GM21515 (cell line): ENCODE results near the gene KRCC1.
A peak's percentile ranks its signal among the peaks of the same experiment; 100 is the strongest.

ENCODE experiments used
- ATAC-seq: cut with Tn5 transposase; IDR thresholded peaks from one replicate; pipeline ENCODE4 v1.9.1; 2021; ENCODE audit not compliant: unreplicated experiment

Gene KRCC1

GRCh38 chr2:88055371-88056128, at the start of gene KRCC1:
Gene KRCC1, minus strand, starts transcription at chr2:88055783. Its CDS starts 27,220 bp downstream, at chr2:88028563.
- peak; percentile 97 for ATAC-seq

- no peak for ATAC-seq
These were observed 44.9 kb upstream of the KRCC1 start for GRCh38 chr2:88100489-88100858.

GRCh38 chr2:88099798-88100488, 44.4 kb upstream of the KRCC1 start:
- no peak for ATAC-seq

DNA sequence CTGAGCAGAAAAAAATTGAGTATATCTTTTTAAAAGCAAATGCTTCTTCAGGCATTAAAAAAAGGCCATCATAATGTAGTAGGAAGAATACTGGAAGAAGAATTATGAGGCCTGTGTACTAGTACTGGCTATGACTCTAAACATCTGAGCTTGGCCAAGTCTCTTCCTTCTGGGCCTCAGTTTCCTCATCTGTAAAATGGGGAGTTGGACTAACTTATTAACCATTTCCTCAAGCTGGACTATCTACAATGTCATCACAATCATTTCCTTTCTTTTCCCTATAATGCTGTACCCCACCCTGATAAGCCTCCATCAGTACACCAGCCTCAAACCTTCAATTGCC, 42.9 kb upstream of the KRCC1 start:
- no peak for ATAC-seq

- ATAC-seq: no peak
These were observed 42.4 kb upstream of the KRCC1 start for GRCh38 chr2:88097891-88098557.

DNA sequence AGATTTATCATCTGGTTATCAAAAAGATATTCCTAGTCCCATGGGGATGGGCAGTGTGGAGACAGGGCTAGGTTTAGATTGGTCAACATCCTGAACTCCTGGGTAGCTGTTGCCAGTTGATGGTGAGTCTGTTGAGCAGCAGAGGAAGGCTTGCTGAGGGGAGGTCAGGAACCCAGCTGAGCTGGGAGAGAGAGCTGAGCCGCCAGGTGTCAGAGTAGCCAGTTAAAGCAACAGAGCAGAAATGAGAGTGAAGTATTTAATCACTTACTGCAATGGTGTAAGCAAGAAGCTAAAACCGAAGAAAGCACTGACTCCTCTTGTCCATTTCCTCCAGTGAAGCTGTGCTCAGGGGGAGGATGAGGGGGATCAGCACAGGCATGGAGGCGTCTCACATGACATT, 41.6 kb upstream of the KRCC1 start:
- no peak for ATAC-seq

DNA sequence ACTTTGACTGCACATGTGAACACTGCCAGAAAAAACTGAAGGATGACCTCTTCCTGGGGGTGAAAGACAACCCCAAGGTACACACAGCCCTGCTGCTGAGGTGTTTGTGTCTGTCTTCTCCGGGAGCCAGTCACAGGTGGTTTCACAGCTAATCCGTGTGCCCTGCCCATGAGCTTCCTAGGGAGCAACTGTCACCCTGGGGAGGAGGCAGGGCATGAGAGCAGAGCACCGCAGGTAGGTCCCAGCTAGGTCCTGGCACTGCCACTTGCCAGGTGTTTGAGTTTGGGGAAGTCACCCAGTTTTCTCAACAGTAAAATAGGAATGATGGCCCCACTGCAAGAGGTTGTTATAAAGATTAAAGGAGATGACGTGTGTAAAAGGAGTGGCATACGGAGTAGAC, 41.1 kb upstream of the KRCC1 start:
- ATAC-seq: no peak

GRCh38 chr2:88095022-88095421, 39.4 kb upstream of the KRCC1 start:
- ATAC-seq: no peak

DNA sequence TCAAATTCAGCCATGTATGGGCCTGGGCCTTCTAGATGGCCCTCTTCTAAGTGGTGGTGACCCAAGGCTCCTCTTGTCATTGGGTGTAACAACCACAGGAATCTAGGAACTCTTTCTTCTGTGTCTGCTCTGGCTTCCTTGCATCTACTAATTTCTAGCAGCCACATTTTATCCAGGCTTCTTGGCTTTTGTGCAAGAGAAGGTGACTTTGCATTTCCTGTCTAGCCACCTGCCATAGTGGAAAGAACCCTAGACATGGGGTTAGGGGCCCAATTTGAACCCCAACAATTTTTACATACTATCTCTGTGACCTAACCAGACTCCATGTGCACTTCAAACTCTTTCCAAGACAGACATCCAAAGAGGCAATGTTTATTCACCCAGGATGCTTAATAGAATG, 37.2 kb upstream of the KRCC1 start:
- no peak for ATAC-seq

DNA sequence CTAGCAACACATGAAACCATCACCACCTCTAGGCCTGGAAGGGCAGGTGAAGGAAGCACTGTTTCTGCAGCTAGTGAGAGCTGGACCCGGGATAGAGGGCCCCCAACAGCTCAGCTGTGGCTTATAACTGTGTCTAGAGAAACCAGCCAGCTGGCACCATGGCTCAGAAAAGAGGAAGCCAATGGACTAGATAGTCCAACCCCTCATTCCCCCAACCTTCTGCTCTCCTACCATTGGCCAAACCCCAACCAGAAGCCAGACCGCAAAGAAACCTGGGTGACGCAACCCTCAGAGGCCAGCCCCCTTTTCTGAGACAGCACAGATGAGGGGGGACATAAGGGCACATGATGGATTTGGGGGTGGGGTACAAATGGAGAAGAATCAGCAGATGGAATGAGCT, 36.4 kb upstream of the KRCC1 start:
- no peak for ATAC-seq

- no peak for ATAC-seq
These were observed 35.1 kb upstream of the KRCC1 start for GRCh38 chr2:88090446-88091283.

DNA sequence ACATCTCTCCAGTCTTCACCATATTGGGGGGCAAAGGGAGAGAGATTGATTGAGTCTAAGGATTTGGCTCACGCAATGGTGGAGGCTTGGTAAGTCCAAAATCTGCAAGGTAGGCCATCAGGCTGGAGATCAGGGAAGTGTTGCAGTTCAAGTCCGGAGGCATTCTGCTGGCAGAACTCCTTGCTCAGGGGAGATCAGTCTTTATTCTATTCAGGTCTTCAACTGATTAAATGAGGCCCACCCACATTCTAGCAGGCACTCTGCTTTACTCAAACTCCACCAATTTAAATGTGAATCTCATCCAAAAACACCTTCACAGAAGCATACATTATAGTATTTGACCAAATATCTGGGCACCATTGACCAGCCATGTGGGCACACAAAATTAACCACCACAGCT, 33.4 kb upstream of the KRCC1 start:
- no peak for ATAC-seq

DNA sequence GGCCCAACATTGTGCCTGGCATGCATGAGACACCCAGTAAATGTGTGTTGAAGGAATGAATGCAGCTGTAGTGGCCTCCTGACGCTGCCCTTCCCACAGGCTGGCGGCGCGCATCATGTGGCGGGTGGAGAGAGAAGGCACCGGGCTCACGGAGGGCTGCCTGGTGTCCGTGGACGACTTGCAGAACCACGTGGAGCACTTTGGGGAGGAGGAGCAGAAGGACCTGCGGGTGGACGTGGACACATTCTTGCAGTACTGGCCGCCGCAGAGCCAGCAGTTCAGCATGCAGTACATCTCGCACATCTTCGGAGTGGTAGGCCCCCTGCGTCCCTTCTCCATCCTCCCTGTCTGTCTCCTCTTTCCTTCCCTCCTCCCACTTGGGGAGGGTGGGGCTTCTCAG, 32.2 kb upstream of the KRCC1 start:
- ATAC-seq: no peak

GRCh38 chr2:88087073-88087472, 31.5 kb upstream of the KRCC1 start:
- no peak for ATAC-seq

DNA sequence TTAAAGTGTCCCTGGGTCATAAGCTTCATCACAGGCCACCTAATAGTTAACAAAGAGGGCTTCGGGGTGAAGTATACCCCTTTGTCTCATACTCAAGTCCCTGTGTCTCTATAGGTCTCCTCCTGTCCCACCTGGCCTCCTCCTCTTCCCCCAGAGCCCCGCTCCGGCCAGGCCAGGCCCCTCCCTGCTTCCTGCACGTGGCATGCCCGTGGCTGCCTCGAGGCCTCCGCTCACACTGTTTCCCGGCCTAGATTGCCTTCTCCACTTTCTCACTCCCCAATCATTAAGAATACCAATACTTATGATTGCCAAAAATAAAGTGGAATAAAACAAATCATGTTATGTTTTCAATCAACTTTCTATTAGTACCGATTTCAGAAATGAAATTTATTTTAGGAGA, 30.8 kb upstream of the KRCC1 start:
- ATAC-seq: no peak

DNA sequence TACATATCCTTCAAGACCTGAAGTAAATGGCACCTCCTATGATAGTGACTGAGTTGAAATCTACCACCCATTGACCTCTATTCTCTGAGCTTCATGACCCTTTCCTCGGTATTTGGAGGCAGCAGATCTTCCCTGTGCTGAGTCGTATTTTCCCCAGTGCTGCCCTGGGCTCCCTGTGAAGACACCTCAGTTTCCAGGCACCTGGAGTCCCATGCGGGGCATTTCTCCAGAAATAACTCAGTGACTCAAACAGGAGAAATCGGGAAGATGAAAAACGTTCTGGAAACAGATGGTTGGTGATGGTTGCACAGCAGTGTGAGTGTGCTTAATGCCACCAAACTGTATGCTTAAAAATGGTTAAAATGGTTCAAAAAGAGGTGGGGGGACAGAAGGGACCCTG, 30.0 kb upstream of the KRCC1 start:
- no peak for ATAC-seq

DNA sequence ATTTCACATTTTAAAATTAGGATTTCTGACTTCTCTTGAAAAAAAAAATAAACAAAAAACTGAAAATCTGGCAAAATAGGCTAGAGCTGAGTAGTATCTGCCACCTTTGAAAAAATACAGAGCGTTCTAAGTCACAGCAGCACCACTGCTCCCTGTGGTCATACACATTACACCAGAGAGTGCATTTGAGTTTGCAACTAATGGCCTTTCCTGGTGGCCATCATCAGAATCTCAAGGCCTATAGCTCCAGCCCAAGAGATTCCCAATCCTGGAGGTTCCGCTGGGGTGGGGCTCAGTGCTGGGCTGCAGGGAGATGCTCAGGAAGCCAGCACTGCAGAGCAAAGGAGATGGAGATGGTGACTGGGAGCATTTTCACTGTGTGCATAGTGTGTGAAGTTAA, 29.5 kb upstream of the KRCC1 start:
- ATAC-seq: no peak

- no peak for ATAC-seq
These were observed 27.2 kb upstream of the KRCC1 start for GRCh38 chr2:88082781-88083180.

GRCh38 chr2:88081924-88082608, 26.5 kb upstream of the KRCC1 start:
- ATAC-seq: no peak

GRCh38 chr2:88080545-88080944, 25.0 kb upstream of the KRCC1 start:
- no peak for ATAC-seq

DNA sequence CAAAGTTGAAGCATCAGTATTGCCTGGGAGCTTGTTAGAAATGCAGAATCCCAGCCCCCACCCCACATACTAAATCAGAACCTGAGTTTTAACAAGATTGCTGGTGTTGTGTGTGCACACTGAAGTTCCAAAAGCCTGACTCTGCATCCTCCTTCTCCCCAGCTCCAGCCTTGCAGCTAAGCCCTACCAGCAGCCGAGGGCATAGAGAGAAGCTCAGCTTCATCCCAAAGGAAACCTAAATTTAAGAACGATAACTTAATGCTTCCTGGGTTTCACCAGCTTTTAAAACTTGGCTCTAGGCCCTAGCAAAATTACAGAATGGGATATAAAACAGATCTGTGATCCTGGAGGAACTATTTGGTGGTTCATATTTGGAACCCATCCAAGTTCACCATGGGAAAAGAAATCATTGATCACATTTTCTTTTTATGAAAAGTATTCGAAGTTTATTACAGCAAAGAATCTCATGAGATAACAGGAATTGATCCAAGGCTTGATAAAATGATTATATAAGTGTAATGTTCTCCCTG, 23.1 kb upstream of the KRCC1 start:
- ATAC-seq: no peak
